Measurements from ENCODE around the gene GPR153.

- TF ChIP-seq POLR2A (IDR thresholded peaks at IDR 0.05) (no peak), CTCF (IDR thresholded peaks at IDR 0.05) (no peak), POLR2AphosphoS5 (IDR thresholded peaks at IDR 0.05) (no peak)
Observed at GRCh38 chr1:6265151-6265550, 4.3 kb upstream of the GPR153 start.
